ENCODE data around the gene DUS1L.

DUS1L gene

GRCh38 chr17:82028246-82028645, 37.4 kb downstream of the DUS1L start:
- no peak for DNase-seq (ENCODE audit: low read depth in 1 of 2, low spot score in 1 of 2)

GRCh38 chr17:82025401-82026107, 40.0 kb downstream of the DUS1L start:
- no peak for DNase-seq (ENCODE audit: low read depth in 1 of 2, low spot score in 1 of 2)

- no peak for DNase-seq (ENCODE audit: low read depth in 1 of 2, low spot score in 1 of 2)
These were observed 40.7 kb downstream of the DUS1L start for GRCh38 chr17:82024859-82025258.

- peak in 1 of 2 donors; percentile 11 for DNase-seq (ENCODE audit: low read depth in 1 of 2, low spot score in 1 of 2)
These were observed 42.0 kb downstream of the DUS1L start for GRCh38 chr17:82023447-82024241.

DNA sequence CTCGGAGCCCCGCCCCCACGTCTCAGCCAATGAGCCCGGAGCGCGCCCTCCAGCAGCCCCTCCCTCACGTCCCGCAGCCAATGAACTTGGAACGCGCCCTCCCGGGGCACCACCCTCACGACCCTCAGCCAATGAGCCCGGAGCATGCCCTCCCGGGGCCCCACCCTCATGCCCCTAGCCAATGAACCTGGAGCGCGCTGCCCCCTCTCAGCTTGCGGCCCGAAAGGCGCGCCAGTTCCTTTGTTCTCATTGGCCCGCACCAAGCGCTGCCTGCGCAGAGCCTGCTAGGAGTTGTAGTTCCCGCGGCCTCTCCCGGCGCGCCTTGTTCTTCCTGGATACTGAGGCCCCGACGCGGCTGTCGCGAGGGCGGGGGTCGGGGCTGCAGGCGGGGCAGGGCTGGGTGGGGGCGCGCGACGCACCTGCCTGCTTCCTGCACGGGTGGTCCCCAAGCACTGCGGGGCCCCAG, 42.6 kb downstream of the DUS1L start, which contains the start of gene LRRC45:
LRRC45 (plus strand) TSS at position 325 of the 466 bp plus-strand sequence. CDS start 339 bp downstream, outside the sequence.
- peak; percentile 98 to 99 for DNase-seq (ENCODE audit: low read depth in 1 of 2, low spot score in 1 of 2)

DNA sequence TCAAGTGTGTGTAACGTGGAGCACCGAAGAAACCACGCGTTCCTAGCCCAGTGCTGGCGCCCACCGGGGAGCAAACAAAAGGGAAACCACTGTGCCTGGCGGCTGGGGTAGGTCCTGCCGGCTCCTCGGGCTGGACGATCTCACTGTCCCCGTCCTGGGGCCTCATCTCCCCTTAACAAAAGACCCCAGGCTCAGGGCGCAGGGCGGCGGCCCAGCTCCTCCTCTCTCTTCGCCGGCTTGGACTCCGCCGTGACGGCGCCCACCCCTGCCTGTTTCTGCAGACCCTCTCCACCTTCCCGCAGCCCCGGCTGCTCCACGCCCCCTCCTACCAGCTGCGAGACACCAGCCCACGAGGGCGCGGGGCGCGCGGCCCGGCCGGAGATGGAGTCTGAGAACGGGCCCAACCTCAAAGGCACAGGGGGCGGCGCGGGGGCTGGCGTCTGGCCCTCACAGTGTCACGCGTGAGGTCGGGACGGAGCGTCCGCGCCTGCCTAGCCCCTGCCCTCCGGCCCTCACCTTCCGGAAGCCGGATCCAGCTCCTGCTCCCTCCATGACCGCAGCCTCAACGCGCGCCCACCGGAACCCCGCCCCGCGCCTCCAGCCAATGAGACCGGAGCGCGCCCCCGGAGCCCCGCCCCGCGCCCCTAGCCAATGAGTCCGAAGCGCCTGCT, 43.2 kb downstream of the DUS1L start, which contains the start of gene CENPX:
CENPX (minus strand) TSS at position 569 of the 671 bp plus-strand sequence; CDS start at position 552, 17 bp downstream.
- DNase-seq (ENCODE audit: low read depth in 1 of 2, low spot score in 1 of 2), result no peak

DNA sequence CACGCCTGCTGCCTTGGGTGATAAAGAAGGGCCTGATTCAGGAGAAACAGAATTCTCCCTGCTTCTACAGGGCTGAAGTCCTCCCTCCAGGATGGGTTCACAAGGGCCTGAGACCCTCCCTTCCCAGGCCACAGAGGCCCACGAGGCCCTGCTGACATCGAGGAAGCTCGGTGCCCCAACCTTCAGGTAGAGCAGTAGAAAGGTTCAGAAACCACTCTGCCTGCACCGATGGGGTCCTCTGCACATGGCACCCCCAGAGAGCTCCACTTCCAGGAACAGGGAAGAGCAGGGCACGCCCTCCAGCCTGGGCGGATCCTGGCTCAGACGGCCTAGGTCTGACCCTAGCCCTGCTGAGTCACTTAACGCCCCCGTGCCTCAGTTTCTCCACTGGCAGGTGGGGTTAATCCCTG, 43.7 kb downstream of the DUS1L start:
- no peak for DNase-seq (ENCODE audit: low read depth in 1 of 2, low spot score in 1 of 2)

DNA sequence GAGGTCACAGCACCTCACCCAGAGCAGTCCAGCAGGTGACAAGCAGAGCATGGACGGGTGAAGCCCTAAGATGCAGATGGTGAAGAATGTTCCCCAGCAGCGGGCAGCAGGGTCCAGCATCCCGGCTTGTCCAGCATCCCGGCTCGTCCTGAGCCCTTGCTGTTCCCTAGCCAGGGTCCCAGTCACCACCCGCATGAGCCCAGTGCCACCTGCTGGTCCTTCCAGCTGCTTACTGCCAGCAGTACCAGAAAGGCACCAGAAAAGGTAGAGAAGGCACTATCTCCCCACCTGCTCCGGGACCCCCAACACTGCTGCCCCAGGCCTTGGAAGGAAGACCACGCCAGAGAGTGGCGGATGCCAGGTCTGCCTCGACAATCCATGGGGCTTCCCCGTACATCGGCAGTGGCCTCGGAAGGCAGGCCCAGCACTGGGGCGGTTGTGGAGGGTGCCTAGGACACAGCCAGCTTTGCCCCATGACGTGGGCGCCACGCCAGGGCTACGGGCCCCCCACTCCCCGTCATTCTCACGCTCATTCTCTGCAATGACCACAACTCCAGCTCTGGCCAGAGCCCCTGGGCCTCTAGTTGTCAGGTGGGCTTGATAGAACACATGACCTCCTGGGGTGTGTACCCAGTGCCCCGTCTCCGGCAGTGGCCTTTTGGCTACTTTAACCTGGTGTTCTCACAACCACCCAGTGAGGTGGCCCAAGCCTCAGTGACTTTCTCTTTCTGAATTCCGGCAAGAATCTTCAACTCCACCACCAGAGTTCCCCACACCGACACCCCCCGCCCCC, 44.3 kb downstream of the DUS1L start:
- peak in 1 of 2 donors; percentile 26 for DNase-seq (ENCODE audit: low read depth in 1 of 2, low spot score in 1 of 2)

- no peak for DNase-seq (ENCODE audit: low read depth in 1 of 2, low spot score in 1 of 2)
These were observed 45.0 kb downstream of the DUS1L start for GRCh38 chr17:82020572-82021106.

DNA sequence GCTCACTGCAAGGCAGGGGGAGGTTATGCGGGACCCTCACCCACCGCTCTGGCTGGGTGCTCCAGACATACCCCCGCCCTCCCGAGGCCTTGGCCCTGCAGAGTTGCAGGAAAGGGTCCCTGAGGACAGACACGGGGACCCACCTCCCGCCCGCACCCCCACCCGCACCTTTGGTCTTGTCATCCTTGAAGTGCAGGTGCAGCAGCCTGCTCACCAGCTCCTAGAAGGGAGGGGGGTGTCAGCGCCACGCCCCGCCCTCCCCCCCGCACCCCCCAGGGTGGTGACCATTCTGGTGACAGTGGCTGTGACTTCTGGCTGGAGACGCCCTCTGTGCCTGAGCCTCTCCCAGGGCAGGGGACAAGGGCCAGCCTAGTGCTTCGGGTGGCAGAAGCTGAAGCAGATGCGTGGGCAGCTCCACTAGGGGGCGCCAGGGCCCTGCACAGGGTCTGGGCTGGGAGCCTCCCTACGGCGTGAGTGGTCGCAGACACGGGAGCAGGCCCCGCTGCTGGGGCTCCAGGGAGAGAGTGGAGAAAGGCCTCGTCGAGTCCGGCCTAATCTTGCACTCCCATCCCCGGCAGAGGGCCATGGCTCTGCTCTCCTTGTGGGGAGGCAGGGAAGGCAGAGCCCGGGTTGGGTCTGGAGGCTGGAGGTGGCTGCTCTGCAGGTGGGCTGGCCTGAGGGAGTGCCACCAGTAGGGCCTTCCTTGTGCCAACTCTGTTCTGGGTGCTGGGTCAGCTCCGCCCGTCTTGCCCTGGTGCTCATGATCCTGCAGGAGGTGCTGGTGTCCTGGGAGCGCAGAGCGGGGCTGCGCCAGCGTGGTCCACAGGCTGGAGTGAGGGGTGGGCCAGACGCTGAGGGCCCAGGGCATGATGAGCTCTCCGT, 45.7 kb downstream of the DUS1L start:
- DNase-seq (ENCODE audit: low read depth in 1 of 2, low spot score in 1 of 2), result peak; percentile 30 to 52

GRCh38 chr17:82018989-82019689, 46.5 kb downstream of the DUS1L start:
- no peak for DNase-seq (ENCODE audit: low read depth in 1 of 2, low spot score in 1 of 2)

GRCh38 chr17:82018152-82018988, 47.2 kb downstream of the DUS1L start:
- DNase-seq (ENCODE audit: low read depth in 1 of 2, low spot score in 1 of 2), result no peak

DNA sequence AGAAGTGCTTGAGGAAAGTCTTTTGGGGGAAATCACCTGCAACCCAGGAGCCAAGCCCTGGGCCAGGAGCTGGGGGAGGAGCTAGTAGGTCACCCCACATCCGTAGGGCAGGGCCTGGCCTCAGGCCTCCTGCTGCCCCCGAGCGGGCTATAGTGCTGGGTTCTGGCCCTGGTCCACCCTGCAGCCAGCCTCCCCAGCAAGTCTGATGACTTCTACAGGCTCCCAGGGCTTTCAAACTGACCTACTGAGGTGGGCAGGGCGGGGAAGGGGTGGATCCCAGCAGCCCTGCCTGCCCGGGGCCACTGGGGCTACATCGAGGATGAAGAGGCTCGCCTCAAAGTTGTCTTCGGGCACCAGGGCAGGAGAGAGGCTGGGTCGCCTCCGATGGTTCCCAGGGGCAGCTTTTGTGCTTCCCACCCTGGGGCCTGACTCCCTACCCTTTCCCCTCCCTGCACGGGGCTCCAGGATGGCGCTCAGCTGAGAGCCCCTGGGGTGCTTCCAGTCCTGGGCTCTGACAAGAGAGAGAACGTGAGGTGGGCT, 47.9 kb downstream of the DUS1L start:
- DNase-seq (ENCODE audit: low read depth in 1 of 2, low spot score in 1 of 2), result no peak

DNA sequence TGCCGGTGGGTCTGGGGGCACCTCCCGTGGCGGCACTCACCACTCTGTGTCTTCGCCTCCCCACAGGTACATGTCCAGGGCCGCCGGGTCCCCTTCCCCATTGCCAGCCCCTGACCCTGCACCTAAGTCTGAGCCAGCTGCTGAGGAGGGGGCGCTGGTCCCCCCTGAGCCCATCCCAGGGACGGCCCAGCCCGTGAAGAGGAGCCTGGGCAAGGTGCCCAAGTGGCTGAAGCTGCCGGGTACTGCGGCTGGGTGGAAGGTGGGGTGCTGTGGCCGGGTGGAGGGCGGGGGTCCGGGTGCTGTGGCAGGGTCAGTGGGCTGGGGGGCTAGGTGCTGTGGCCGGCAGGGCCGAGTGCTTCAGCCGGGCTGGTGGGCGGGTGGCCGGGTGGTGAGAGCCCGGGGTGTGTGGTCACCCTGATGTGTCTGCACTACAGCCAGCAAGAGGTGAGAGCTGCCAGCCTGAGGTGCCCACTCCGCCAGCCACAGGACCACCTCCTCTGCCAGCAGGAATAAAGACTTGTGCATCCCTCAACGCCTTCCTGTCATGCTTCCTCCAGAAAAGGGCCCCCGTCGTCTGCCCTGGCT, 48.6 kb downstream of the DUS1L start:
- DNase-seq (ENCODE audit: low read depth in 1 of 2, low spot score in 1 of 2), result no peak

- no peak for DNase-seq (ENCODE audit: low read depth in 1 of 2, low spot score in 1 of 2)
These were observed 49.3 kb downstream of the DUS1L start for GRCh38 chr17:82016061-82016874.

GRCh38 chr17:82015311-82015971, 50.2 kb downstream of the DUS1L start:
- no peak for DNase-seq (ENCODE audit: low read depth in 1 of 2, low spot score in 1 of 2)
